Thoracic aorta (tissue), 2 donors: ENCODE data around the gene NABP1. TPM values are rescaled to one million over a fixed set of nuclear protein-coding genes. Genes with fewer than 3 reads are reported as not detected.

ENCODE experiments used
- ATAC-seq: fragments of 150-250 bp; one replicate; pipeline ENCODE4 v1.8.0; 2017; ENCODE audit warnings: low read depth; ENCODE audit not compliant: insufficient number of reproducible peaks, low FRiP score
- DNase-seq: peaks from one replicate; pipeline ENCODE4 v3.0.0-alpha.2; 2020; ENCODE audit warnings: low spot score
- H3K27ac ChIP-seq, 2 donors: fragments of 200-600 bp; sonication (generic); 1 replicate in 1 of 2; 2 replicates in 1 of 2; pipeline ENCODE4 v1.5.1; 2016; ENCODE audit warnings: mild to moderate bottlenecking in 2 of 2, moderate library complexity in 2 of 2
- H3K27me3 ChIP-seq: fragments of 200-600 bp; sonication (generic); replicated peaks from 2 replicates; pipeline ENCODE4 v1.6.0; 2016; ENCODE audit warnings: mild to moderate bottlenecking; ENCODE audit not compliant: insufficient read depth
- H3K36me3 ChIP-seq: fragments of 200-600 bp; sonication (generic); one replicate; pipeline ENCODE4 v1.5.1; 2016
- H3K4me1 ChIP-seq, 2 donors: fragments of 200-600 bp; sonication (generic); 1 replicate in 1 of 2; 2 replicates in 1 of 2; pipeline versions ENCODE4 v1.5.1 to v1.6.0; 2016; ENCODE audit warnings: low read depth in 2 of 2, mild to moderate bottlenecking in 1 of 2; ENCODE audit not compliant: control insufficient read depth in 1 of 2
- H3K4me3 ChIP-seq: fragments of 200-600 bp; sonication (generic); 2 replicates; pipeline ENCODE4 v1.5.1; 2016; ENCODE audit warnings: mild to moderate bottlenecking
- H3K9me3 ChIP-seq: fragments of 200-600 bp; sonication (generic); 2 replicates; pipeline ENCODE4 v1.5.1; 2016
- CTCF ChIP-seq: fragments of 200-600 bp; sonication (generic); IDR thresholded peaks from one replicate; pipeline ENCODE4 v1.5.1; 2019; ENCODE audit warnings: antibody characterized with exemption
- total RNA-seq, 2 donors: library from RNA; depleted of rRNA; stranded (reverse); fragments of >200 nt; gene quantifications; one replicate each; pipeline versions ENCODE4 v1.1.0 to v1.2.3, GENCODE V29; 2016

The NABP1 gene, protein sequence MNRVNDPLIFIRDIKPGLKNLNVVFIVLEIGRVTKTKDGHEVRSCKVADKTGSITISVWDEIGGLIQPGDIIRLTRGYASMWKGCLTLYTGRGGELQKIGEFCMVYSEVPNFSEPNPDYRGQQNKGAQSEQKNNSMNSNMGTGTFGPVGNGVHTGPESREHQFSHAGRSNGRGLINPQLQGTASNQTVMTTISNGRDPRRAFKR
- 10 to 100 TPM; 25.2 to 84.7 TPM for total RNA-seq

DNA sequence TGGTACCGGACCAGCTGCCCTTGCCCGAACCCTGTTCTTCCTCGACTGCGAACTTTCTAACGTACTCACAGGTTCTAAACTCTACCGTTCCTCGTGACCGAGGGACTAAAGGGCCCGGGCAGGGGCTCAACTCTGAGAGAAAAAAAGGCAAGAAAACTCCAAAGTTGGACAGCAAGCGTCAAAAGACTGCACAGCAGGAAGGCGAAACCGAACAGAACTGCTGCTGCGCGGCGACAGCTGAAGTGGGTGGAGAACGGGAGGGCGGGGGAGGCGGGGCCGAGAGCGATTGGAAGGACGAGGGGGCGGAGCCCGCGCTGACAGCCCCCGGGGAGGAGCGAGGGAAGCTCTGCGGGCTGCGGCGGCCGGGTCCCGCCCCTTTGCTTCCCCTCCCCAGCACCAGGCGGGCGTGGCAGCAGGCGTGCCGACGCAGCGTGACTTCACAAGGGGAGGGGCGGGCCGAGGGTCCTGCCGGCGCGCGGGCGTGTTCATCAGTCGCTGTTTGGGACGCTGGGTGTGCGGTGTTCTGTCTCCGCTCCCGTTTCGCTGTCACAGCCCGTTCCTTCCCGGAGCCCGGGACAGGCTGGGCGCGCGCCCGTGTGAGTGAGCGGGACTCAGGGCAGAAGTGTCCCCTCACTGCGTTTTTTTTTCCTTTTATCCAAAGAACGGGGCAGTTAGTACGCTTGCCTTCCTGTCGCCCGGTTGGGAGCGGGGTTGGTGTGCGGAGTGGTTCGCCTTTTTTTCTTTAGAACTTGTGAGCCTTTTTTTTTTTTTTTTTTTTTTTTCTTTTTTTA is at the start of gene NABP1:
Gene NABP1, plus strand, starts transcription at position 491 of the 791 bp plus-strand sequence. CDS start 479 bp downstream, outside the sequence.
- Histone ChIP-seq H3K4me1 (peaks cover 30 to 34% of the 10 kb centered on the region in 2 donors), H3K27me3 (no peaks in the 10 kb centered on the region), H3K27ac (peak within 1 kb of the TSS; percentile 99 to 100), H3K4me3 (peak within 1 kb of the TSS; percentile 96), H3K9me3 (no peaks in the 10 kb centered on the region), H3K36me3 (peaks cover 4% of the 10 kb centered on the region)
- TF ChIP-seq CTCF = no peak
- ATAC-seq (peak; percentile 83), DNase-seq (peak; percentile 94)

DNA sequence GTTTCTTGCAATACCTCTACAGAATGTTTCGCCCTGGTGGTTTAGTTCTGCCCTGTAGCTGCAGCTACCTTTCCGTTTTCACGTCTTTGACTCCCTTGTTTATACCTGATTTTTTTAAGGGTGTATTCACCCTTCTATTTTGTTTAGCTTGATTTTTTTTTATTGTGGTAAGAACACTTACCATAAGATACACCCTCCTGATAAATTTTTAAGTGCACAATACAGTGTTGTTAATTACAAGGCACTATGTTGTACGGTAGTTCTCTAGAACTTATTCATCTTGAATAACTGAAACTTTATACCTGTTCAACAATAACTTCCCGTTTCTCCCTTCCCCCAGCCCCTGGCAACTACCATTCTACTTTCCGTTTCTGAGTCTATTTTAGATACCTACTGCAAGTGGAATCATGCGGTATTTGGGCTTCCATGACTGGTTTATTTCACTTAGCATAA is 48.9 kb upstream of the NABP1 start:
- TF ChIP-seq CTCF = no peak
- no peaks in the 10 kb centered on the region for H3K36me3 ChIP-seq
- no peak for DNase-seq
- no peak for ATAC-seq
- no peaks in the 10 kb centered on the region for H3K4me1 ChIP-seq
- H3K27me3 ChIP-seq = no peaks in the 10 kb centered on the region
- H3K4me3 ChIP-seq = no peak overlapping the region
- no peak overlapping the region for H3K27ac ChIP-seq
- H3K9me3 ChIP-seq = no peaks in the 10 kb centered on the region

DNA sequence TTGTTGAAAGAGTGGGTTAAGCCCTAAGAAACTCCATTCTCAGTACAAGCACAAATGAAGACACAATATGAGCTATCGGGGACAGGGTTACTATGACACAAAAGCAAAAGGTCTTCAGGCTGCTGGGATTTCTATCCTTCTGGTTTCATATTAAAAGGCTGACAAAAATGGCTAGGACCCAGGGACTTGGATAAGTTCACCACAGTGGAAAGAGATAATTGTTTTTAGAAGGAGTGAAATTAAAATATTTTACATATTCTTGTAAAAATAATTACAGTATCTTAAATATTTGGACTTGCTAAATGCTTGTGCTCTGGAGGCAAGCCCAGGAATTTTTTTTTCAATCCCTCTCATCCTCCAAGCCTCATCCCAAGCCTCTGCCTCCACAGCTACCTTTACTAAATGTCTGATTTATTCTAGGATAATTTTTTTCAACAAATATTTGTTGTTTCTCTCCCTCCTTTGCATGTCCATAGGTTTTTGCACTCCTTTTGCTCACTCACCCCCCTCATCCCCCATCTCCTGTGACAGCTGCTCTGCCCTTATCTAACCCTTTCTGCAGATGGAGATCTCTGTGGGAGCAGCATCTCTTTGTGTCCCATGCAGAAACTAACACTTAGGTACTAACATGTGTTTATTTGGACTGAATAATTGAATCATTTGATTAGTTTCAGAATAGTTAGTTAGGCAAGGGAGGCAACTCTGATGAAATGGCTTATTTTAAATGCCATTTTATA is 47.8 kb upstream of the NABP1 start:
- DNase-seq (no peak), ATAC-seq (no peak)
- Histone ChIP-seq H3K9me3 (no peaks in the 10 kb centered on the region), H3K36me3 (no peaks in the 10 kb centered on the region), H3K27me3 (no peaks in the 10 kb centered on the region), H3K4me1 (peaks cover 1 to 3% of the 10 kb centered on the region in 2 donors), H3K27ac (no peak overlapping the region), H3K4me3 (no peak overlapping the region)
- TF ChIP-seq CTCF = no peak

DNA sequence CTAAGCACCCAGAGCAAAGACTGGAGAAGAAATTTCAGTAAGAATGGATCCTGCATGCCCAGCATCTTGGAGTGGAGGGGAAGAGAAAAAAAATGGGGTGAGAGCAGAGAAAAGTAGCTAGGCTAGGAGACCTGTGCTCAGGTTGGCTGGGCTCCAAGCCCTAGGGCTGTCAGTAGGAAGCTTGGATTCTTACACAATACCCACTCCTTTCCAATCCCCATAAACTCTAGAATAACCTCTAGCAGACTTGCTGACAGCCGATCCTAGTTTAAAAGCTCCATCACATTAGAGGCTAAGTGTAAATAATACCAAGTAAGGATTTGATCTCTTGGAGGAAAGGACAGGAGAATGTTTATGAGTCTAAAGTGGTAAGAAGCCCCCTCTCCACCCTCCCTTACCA is 46.2 kb upstream of the NABP1 start:
- H3K4me3 ChIP-seq = no peak overlapping the region
- no peaks in the 10 kb centered on the region for H3K9me3 ChIP-seq
- no peak for ATAC-seq
- peaks cover 12 to 16% of the 10 kb centered on the region in 2 donors for H3K4me1 ChIP-seq
- DNase-seq = no peak
- no peak overlapping the region for H3K27ac ChIP-seq
- no peaks in the 10 kb centered on the region for H3K27me3 ChIP-seq
- TF ChIP-seq CTCF = no peak
- no peaks in the 10 kb centered on the region for H3K36me3 ChIP-seq

- Histone ChIP-seq H3K36me3 (no peaks in the 10 kb centered on the region), H3K4me3 (no peak overlapping the region), H3K27me3 (no peaks in the 10 kb centered on the region), H3K9me3 (no peaks in the 10 kb centered on the region), H3K4me1 (peaks cover 15 to 19% of the 10 kb centered on the region in 2 donors), H3K27ac (no peak overlapping the region)
- ATAC-seq (no peak), DNase-seq (no peak)
- no peak for TF ChIP-seq CTCF
Measured at GRCh38 chr2:191632426-191632825, 45.5 kb upstream of the NABP1 start.
